Astrocyte of the cerebellum (primary cell): ENCODE data around the gene CANT1.
A peak's percentile ranks its signal among the peaks of the same experiment; 100 is the strongest.
"Not testable (repeated sequence)": the region's sequence is repeated elsewhere in the genome, so short reads cannot be mapped to it uniquely, and the experiment has no call there.

Experiments used
- DNase-seq: peaks from one replicate; pipeline ENCODE4 v3.0.0-alpha.2; 2011; ENCODE audit warnings: low read depth
- H3K4me3 ChIP-seq: 2 replicates; pipeline ENCODE4 v1.5.1; 2011; ENCODE audit warnings: mild to moderate bottlenecking, low read depth, low read length, moderate library complexity
- CTCF ChIP-seq: IDR thresholded peaks from 2 replicates; pipeline ENCODE4 v1.5.1; 2012; ENCODE audit warnings: low read length, low read depth, moderate library complexity, mild to moderate bottlenecking; ENCODE audit errors: missing control alignments
- in situ Hi-C: cut with HindIII; loops from 2 replicates; pipeline ENCODE4 v1.10.0; 2017; ENCODE audit warnings: low sequenced_read_pairs

The CANT1 gene

GRCh38 chr17:79033741-79034501, 24.4 kb upstream of the CANT1 start:
- DNase-seq = no peak
- H3K4me3 ChIP-seq = no peak overlapping the region
- in situ Hi-C loops = no loop called here
- TF ChIP-seq CTCF = no peak

- H3K4me3 ChIP-seq = no peak overlapping the region
- DNase-seq = no peak
- TF ChIP-seq CTCF = no peak
- in situ Hi-C loops = no loop called here
These were observed 23.6 kb upstream of the CANT1 start for GRCh38 chr17:79033046-79033616.

- H3K4me3 ChIP-seq = no peak overlapping the region
- TF ChIP-seq CTCF = no peak
- in situ Hi-C loops = no loop called here
- DNase-seq = no peak
These were observed 22.7 kb upstream of the CANT1 start for GRCh38 chr17:79031996-79032875.

- DNase-seq, H3K4me3 ChIP-seq, in situ Hi-C loops: not testable (repeated sequence)
These were observed 21.1 kb upstream of the CANT1 start for GRCh38 chr17:79030636-79031035.

GRCh38 chr17:79029327-79030009, 19.9 kb upstream of the CANT1 start:
- TF ChIP-seq CTCF = no peak
- H3K4me3 ChIP-seq = no peak overlapping the region
- DNase-seq = no peak
- in situ Hi-C loops = no loop called here

GRCh38 chr17:79028496-79029326, 19.1 kb upstream of the CANT1 start:
- no peak overlapping the region for H3K4me3 ChIP-seq
- in situ Hi-C loops = no loop called here

More at GRCh38 chr17:79028496-79029326, 19.1 kb upstream of the CANT1 start:
- peak; percentile 47 for TF ChIP-seq CTCF
- DNase-seq = no peak
